ENCODE results near the gene KAT7. TPM values are rescaled to one million over a fixed set of nuclear protein-coding genes. Genes with fewer than 3 reads are reported as not detected.

KAT7 gene
- polyA plus RNA-seq, 1 of the 3 experiments (the other 2 are of a cell fraction), result 20.2 TPM

- no peak overlapping the region for H2AFZ ChIP-seq (ENCODE audit: low read depth)
- ChIA-PET POLR2A (no interaction called here), CTCF (interaction anchor here (0.6 to 1.9 kb wide), 3 partner anchors 18 to 342 kb away, joined by 3 to 6 read pairs (median 3); partner anchors contain the start of gene FAM117A)
- H3K9me2 ChIP-seq, result no peaks in the 10 kb centered on the region
- H3F3A ChIP-seq (replicated peaks; ENCODE audit: insufficient read depth), result no peaks in the 10 kb centered on the region
- 41% methylated on average over 1 of the region's 1 CpG for WGBS (ENCODE audit: low lambda C conversion rate)
- peaks cover 0 to 5% of the 10 kb centered on the region in 2 experiments; a peak in 1 of 4 replicates for H3K4me1 ChIP-seq (ENCODE audit: control insufficient read depth in 1 of 2, insufficient read depth in 2 of 2, low read depth in 1 of 2, low read length in 1 of 2)
- DNase-seq, result no peak
- no peak overlapping the region for H3K9ac ChIP-seq
- no peaks in the 10 kb centered on the region for H3K27me3 ChIP-seq (ENCODE audit: insufficient read depth)
- no peak overlapping the region for H3K4me2 ChIP-seq
- H4K20me1 ChIP-seq (ENCODE audit: insufficient read depth), result no peaks in the 10 kb centered on the region
- no peak overlapping the region for H3K27ac ChIP-seq (ENCODE audit: low read depth in 2 of 2, low read length in 1 of 2)
- no peak overlapping the region for H3K4me3 ChIP-seq (ENCODE audit: low read depth in 2 of 2, low read length in 1 of 2)
- TF ChIP-seq, protein P1, sequence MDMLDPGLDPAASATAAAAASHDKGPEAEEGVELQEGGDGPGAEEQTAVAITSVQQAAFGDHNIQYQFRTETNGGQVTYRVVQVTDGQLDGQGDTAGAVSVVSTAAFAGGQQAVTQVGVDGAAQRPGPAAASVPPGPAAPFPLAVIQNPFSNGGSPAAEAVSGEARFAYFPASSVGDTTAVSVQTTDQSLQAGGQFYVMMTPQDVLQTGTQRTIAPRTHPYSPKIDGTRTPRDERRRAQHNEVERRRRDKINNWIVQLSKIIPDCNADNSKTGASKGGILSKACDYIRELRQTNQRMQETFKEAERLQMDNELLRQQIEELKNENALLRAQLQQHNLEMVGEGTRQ (IDR thresholded peaks at IDR 0.05; ENCODE audit: borderline replicate concordance, low read depth, low read length), result no peak
- H3K36me3 ChIP-seq (replicated peaks in 1 of 2; ENCODE audit: control insufficient read depth in 1 of 2, insufficient read depth in 2 of 2, low read length in 1 of 2), result no peaks in the 10 kb centered on the region
- H3K79me2 ChIP-seq (ENCODE audit: insufficient read depth), result no peaks in the 10 kb centered on the region
- H3K9me3 ChIP-seq, result no peaks in the 10 kb centered on the region
Measured at GRCh38 chr17:49745175-49746139, 43.0 kb upstream of the KAT7 start.

DNA sequence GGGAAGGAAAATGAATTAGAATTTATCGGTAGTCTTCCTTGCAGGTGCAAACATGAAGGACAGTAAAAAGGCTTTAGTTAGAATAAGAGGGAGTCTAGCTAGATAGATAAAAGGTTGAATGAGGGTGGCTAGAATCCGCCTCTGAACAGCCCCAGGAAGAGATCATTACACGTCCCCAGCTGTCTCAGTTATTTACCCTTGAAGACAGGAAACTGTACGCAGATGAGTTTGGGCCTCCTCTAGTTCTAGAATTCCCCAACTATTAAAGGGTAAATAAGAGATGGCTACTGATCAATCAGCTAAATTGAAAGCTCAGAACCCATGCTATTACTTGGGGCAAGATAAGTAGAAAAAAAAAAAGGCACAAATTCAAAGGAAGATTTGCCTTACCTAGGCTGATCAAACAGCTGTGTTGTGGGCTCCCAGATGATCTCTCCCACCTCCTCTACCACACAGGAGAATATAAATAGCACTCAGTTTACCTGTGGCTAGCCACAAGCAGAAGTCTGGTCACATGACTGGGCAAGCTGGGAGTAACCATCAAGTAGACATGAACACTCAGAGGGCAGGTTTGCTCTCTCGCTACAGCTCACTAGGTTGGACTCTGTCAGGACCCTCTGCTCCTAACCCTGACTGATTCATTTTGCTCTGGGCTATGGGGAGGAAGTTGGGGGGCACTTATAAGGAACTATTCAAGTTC lies 41.5 kb upstream of the KAT7 start:
- ChIA-PET CTCF (interaction anchor here (0.7 to 2.2 kb wide), 7 partner anchors 15 to 251 kb away, joined by 3 to 10 read pairs (median 5); partner anchors contain the start of gene SLC35B1), POLR2A (no interaction called here)
- H3K9me2 ChIP-seq, result no peaks in the 10 kb centered on the region
- no peak for DNase-seq
- no peaks in the 10 kb centered on the region for H3K27me3 ChIP-seq (ENCODE audit: insufficient read depth)
- no peaks in the 10 kb centered on the region for H3K36me3 ChIP-seq (replicated peaks in 1 of 2; ENCODE audit: control insufficient read depth in 1 of 2, insufficient read depth in 2 of 2, low read length in 1 of 2)
- H3K4me2 ChIP-seq, result no peak overlapping the region
- peaks cover 0 to 4% of the 10 kb centered on the region in 2 experiments; a peak in 1 of 4 replicates for H3K4me1 ChIP-seq (ENCODE audit: control insufficient read depth in 1 of 2, insufficient read depth in 2 of 2, low read depth in 1 of 2, low read length in 1 of 2)
- H3K9me3 ChIP-seq, result no peaks in the 10 kb centered on the region
- 89% methylated on average over 5 of the region's 5 CpGs for WGBS (ENCODE audit: low lambda C conversion rate)
- no peak overlapping the region for H3K4me3 ChIP-seq (ENCODE audit: low read depth in 2 of 2, low read length in 1 of 2)
- no peaks in the 10 kb centered on the region for H3K79me2 ChIP-seq (ENCODE audit: insufficient read depth)
- no peaks in the 10 kb centered on the region for H4K20me1 ChIP-seq (ENCODE audit: insufficient read depth)
- no peaks in the 10 kb centered on the region for H3F3A ChIP-seq (replicated peaks; ENCODE audit: insufficient read depth)
- no peak overlapping the region for H3K9ac ChIP-seq
- no peak overlapping the region for H3K27ac ChIP-seq (ENCODE audit: low read depth in 2 of 2, low read length in 1 of 2)
- H2AFZ ChIP-seq (ENCODE audit: low read depth), result no peak overlapping the region
- TF ChIP-seq NFIC (IDR thresholded peaks at IDR 0.05; ENCODE audit: borderline replicate concordance) (no peak), TEAD4 (IDR thresholded peaks at IDR 0.05; ENCODE audit: borderline replicate concordance, insufficient read depth) (no peak), TCF12 (IDR thresholded peaks at IDR 0.05) (no peak), EP300 (IDR thresholded peaks at IDR 0.05; ENCODE audit: borderline replicate concordance in 1 of 2, low read depth in 1 of 2, low read length in 1 of 2) (no peak), RFX5 (IDR thresholded peaks at IDR 0.05; ENCODE audit: low read length) (no peak), ELF1 (IDR thresholded peaks at IDR 0.05) (no peak), FOXM1 (IDR thresholded peaks at IDR 0.05; ENCODE audit: low read depth) (no peak), GABPA (IDR thresholded peaks at IDR 0.05; ENCODE audit: low read depth) (no peak), MXI1 (IDR thresholded peaks at IDR 0.05; ENCODE audit: low read depth, low read length) (no peak), GATA2 (CRISPR knock-in tag; IDR thresholded peaks at IDR 0.05) (no peak), YY1 (IDR thresholded peaks at IDR 0.05; ENCODE audit: low read depth) (no peak), PBX3 (IDR thresholded peaks at IDR 0.05) (no peak), TAF1 (IDR thresholded peaks at IDR 0.05; ENCODE audit: borderline replicate concordance, low read depth, low read length) (no peak), SMC3 (IDR thresholded peaks at IDR 0.05; ENCODE audit: low read depth, low read length) (no peak), RCOR1 (IDR thresholded peaks at IDR 0.05; ENCODE audit: low read length) (no peak)
- TF ChIP-seq, protein P2, sequence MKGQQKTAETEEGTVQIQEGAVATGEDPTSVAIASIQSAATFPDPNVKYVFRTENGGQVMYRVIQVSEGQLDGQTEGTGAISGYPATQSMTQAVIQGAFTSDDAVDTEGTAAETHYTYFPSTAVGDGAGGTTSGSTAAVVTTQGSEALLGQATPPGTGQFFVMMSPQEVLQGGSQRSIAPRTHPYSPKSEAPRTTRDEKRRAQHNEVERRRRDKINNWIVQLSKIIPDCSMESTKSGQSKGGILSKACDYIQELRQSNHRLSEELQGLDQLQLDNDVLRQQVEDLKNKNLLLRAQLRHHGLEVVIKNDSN (IDR thresholded peaks at IDR 0.05; ENCODE audit: borderline replicate concordance, low read depth), result no peak
- TF ChIP-seq, protein P3, sequence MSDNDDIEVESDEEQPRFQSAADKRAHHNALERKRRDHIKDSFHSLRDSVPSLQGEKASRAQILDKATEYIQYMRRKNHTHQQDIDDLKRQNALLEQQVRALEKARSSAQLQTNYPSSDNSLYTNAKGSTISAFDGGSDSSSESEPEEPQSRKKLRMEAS (IDR thresholded peaks at IDR 0.05; ENCODE audit: low read depth), result no peak
- TF ChIP-seq, protein P4, sequence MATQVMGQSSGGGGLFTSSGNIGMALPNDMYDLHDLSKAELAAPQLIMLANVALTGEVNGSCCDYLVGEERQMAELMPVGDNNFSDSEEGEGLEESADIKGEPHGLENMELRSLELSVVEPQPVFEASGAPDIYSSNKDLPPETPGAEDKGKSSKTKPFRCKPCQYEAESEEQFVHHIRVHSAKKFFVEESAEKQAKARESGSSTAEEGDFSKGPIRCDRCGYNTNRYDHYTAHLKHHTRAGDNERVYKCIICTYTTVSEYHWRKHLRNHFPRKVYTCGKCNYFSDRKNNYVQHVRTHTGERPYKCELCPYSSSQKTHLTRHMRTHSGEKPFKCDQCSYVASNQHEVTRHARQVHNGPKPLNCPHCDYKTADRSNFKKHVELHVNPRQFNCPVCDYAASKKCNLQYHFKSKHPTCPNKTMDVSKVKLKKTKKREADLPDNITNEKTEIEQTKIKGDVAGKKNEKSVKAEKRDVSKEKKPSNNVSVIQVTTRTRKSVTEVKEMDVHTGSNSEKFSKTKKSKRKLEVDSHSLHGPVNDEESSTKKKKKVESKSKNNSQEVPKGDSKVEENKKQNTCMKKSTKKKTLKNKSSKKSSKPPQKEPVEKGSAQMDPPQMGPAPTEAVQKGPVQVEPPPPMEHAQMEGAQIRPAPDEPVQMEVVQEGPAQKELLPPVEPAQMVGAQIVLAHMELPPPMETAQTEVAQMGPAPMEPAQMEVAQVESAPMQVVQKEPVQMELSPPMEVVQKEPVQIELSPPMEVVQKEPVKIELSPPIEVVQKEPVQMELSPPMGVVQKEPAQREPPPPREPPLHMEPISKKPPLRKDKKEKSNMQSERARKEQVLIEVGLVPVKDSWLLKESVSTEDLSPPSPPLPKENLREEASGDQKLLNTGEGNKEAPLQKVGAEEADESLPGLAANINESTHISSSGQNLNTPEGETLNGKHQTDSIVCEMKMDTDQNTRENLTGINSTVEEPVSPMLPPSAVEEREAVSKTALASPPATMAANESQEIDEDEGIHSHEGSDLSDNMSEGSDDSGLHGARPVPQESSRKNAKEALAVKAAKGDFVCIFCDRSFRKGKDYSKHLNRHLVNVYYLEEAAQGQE (IDR thresholded peaks at IDR 0.05; ENCODE audit: low read depth, low read length), result no peak

Data from SK-N-SH (cell line).